A172 (cell line): ENCODE measurements around the gene TOMM22. TPM values are rescaled to one million over a fixed set of nuclear protein-coding genes. Genes with fewer than 3 reads are reported as not detected.
"Not testable (repeated sequence)": the region's sequence is repeated elsewhere in the genome, so short reads cannot be mapped to it uniquely, and the experiment has no call there.

Experiments used
- DNase-seq: peaks from one replicate; pipeline ENCODE4 v3.0.0-alpha.2; 2015; ENCODE audit warnings: low spot score
- total RNA-seq: library from RNA; depleted of rRNA; stranded (reverse); fragments of >200 nt; shearing (Covaris generic); gene quantifications from 2 replicates; pipeline ENCODE4 v1.2.3, GENCODE V29; 2014; rRNA removed

TOMM22 gene
- total RNA-seq = 58.0 and 67.7 TPM in 2 replicates

DNA sequence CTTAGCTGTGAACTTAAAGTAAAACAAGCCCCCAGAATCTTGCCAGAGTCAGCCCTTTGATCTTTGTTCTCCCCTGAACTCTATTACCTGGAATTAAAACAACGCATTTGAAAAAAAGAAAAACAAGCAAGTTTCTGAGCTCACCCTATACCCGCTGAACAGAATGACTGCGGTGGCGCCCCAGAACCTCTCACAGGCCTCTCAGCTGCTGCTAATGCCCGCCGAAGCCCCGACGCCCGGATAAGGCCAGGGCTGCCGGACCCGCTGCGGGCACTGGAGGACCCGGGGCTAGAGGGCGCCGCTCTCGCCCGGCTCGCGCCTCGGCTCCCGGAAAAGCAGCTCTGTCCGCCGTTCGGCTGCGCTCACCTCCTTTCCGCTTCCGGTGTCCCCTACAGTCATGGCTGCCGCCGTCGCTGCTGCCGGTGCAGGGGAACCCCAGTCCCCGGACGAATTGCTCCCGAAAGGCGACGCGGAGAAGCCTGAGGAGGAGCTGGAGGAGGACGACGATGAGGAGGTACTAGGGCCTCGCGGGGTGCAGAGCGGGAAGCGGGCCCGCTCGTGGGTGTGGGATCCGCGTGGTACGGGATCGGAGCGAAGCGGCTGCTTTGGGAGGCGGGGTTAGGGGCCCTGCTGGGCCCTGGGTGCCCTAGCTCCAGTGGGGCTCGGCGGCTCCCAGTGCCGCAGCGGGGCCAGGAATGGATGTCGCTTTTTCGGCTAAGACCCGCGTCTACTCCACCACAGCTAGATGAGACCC is at the start of gene TOMM22:
TSS of gene TOMM22 (plus strand) at position 376 of the 754 bp plus-strand sequence. CDS start at position 398, 22 bp downstream.
- peak; percentile 70 for DNase-seq

DNA sequence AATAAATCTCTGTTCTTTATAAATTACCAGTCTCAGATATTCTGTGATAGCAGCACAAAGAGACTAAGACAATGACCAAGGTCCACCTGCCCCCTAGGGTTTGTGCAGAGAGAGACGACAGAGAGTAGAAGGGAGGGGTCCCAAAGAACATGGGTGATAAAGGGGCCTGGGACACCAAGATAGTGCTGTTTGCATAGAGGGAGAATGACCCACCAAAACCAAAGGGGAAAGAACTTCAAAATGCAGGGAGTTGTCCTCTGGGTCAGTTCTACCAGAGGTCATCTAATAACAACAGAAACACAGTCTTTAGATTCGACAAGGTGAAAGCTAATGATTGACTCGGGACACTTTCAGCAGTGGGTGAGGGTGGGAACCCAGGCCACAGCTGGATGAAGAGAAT is 49.2 kb upstream of the TOMM22 start:
- DNase-seq = no peak

DNA sequence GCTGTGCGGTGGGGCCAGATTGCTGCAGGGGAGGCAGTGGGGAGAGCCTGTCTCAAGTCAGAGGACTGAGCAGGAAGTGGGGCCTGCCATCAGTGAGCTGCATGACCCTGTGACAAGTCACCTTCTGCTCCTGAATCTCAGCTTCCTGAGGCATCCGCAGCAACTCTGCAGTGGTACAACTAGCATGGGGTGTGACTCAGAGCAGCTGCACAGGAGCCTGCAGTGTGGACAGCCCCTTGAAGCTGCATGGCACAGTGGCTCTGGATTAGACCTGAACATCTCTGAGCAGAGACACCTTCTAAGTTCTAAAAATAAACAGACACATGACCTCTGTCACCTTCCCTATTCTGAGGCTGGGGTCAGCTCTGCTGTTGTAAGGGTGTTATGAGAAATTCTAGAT is 43.5 kb upstream of the TOMM22 start:
- peak; percentile 15 for DNase-seq

DNA sequence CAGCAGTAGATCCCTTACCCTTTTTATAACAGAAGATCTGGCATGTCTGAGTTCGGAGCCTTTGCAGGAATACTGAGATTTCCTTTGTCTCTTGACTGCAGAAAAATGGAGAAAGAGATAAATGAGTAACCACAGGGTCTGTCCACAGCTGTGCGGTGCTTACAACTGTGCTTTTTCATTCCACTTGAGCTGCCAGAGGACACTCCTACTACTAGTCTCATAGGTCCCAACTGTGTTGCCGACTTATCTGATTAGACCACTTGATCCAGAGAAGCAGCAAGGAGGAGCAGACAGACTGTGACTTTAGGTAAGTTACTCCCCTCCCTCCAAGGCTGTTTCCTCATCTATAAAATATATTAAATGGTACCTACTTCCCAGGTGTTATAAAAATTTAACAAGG is 43.0 kb upstream of the TOMM22 start:
- peak; percentile 2 for DNase-seq

DNA sequence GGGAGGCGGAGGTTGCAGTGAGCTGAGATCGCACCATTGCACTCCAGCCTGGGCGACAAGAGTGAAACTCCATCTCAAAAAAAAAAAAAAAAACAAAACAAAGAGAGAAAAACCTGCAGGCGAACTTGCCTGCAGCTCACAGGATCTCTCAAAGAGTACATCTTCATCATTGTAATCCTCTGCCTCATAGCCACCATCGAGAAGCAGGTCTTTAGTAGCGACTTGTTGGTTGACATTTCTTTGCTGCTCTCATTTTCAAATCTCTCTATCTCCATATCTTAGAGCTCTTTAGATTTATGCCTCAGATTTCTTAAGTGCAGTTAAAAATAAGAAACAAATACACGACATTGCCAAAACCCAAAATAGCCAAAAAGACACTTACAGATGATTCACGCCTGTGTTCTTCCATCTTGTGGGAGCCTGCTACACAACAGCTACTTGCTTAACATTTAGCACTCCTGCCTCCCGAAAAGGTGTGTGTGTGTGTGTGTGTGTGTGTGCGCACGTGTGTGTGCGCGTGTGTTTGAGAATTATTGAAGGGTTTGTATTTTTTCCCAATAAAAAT is 40.2 kb upstream of the TOMM22 start:
- DNase-seq = no peak

DNA sequence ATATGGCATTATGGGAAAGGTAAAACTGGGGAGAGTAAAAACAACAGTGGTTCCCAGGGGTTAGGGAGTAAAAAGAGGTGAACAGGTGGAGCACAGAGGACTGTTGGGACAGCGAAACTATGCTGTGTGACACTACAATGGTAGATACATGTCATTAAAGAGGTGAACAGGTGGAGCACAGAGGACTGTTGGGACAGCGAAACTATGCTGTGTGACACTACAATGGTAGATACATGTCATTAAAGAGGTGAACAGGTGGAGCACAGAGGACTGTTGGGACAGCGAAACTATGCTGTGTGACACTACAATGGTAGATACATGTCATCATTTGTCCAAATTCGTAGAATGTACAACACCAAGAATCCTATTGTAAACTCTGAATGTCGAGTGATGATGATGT is 37.5 kb upstream of the TOMM22 start:
- DNase-seq = not testable (repeated sequence)

DNA sequence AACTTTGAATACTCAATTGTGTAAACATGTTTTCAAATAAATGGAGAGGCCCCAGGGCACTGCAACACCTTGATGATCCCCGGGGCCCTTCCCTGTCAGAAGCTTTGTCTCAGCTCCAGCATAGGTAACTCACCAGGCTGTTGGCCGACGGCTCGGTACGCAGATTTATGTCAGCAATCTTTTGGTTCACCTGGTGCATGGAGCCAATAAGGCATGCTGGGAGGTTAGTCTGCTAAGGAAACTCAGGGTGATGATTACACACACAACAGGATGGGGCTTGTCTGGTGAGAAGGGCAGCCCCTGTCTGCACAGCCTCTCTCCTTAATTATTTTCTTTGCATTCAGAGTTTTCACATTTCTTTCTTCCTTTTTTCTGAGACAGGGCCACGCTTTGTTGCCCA is 36.3 kb upstream of the TOMM22 start:
- DNase-seq = no peak

DNA sequence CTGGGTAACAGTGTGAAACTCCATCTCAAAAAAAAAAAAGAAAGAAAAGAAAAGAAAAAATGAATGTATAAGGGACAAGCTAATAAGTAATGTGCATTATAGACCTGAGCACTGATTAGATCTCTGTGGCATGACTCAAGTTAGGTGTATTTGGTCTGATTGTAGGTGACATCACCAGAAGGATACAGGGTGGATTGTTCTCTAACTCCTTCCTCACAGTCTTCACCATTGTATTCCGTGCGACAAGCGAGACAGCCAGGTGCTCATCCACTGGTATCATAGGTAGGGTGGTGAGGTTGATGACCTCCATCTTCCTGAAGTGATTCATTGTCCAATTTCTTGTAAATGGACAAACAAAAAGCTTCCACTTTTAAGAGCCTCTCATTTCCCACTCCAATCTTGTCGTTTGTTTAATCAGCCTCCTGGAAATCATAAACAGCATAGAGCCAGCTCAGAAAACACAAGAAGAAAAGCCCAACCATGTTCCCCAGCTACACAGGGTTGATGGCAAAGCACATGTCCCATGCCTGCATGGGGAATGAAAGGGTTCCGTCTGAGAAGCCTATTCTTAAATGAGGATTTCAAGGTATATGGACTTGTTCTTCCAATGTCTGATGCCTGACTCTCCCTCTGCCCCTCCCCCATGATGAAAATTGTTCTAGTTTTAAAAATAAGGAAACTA is 31.8 kb upstream of the TOMM22 start:
- DNase-seq = no peak

DNA sequence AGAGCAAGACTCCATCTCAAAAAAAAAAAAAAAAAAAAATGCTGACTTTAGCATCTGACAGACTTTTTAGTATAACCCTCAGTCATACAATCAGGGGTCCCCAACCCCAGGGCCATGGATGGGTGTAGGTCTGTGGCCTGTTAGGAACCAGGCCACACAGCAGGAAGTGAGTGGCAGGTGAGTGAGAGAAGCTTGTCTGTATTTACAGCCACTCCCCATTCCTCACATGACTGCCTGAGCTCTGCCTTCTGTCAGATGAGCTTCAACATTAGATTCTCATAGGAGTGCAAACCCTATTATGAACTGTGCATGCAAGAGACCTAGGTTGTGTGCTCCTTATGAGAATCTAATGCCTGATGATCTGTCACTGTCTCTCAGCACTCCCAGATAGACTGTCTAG is 28.9 kb upstream of the TOMM22 start:
- no peak for DNase-seq

DNA sequence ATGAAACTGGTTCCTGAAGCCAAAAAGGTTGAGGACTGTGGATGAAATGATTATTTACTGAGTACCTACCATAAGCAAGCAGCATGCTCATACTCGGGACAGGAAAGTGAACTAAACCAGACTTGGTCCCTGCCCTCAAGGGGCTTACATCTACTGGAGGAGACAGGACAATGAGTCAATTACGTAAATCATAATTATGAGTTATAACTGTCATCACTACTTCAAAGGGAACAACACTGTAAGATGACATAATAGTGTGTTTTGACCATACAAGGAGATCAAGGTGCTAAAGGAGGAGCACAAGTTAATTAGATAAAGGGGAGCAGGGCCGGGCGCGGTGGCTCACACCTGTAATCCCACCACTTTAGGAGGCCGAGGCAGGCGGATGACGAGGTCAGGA is 28.0 kb upstream of the TOMM22 start:
- no peak for DNase-seq

DNA sequence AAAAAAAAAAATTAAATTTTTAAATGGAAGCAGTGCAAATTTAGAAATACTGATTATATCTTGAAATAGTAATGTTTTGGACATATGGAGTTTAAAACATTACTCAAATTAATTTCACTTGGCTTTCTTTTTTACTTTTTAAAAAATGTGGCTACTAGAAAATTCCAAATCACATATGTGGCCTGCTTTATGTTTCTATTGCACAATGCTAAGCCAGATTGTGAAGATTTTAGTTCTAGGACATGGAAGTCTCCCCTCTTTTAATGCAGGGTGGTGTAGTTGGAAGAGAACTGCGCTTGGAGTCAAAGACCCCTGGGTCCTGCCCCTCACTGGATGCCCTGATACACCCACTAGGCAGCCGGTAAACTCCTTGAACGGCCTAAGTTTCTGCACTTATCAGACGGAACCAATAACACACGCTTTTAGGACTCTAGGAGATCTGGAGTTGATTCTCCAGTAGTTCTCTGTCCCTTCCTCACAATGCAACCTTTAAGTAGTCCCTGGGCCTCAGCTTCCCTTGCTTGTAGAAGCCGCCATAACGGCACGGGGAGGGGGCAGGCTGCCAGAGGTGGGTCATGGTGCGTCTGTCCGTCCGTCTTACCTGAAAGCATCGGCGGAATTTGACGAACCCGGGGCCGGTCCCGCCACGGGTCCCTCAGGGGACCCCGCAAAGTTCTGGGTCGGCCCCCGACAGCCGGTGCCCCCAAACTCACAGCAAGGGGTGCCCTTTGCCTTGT is 26.1 kb upstream of the TOMM22 start:
- DNase-seq = peak; percentile 1

DNA sequence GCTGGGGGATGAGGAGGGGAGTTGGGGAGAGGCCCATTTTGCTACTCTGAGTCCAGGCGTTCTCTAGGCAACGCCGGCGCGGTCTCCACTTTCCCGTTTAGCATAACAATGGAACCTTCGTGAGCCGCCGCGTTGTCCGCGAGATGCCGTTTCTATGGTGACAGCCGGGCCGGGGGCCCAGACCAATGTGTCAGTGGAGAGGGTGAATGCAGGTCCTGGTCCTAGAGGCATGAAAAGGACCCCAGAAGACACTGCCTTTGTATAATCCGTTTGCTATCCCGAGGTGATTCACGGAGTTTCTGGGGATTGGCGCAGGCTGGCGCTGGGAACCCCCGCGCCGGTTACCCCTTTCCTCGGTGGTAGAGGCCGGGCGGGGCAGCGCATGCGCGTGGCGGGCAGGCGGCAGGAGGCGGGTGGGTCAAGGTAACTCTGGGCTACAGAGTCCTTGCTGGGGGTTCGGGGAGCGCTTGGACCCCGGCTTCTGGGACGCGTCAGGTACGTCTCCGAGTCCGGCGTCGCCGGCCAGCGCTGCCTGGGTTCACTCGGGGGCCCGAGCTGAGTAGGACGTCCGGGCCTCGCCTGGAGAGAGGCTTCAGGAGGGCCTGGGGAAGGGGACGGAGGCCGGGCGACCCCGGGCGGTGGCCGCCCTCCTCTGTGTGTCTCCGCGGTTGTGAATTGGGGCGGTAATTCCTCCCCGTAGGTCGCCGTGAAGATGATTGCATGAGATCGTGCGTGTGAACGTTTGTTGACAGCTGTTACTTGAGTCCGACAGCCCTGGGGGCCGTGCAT is 25.3 kb upstream of the TOMM22 start, which contains the start of the genes CBY1 and FAM227A:
TSS of gene CBY1 (plus strand) at position 383 of the 789 bp plus-strand sequence. CDS start 11,417 bp downstream, outside the sequence.
TSS of gene FAM227A (minus strand) at position 137 of the 789 bp plus-strand sequence. CDS start 6,224 bp downstream, outside the sequence.
- peak; percentile 60 for DNase-seq

DNA sequence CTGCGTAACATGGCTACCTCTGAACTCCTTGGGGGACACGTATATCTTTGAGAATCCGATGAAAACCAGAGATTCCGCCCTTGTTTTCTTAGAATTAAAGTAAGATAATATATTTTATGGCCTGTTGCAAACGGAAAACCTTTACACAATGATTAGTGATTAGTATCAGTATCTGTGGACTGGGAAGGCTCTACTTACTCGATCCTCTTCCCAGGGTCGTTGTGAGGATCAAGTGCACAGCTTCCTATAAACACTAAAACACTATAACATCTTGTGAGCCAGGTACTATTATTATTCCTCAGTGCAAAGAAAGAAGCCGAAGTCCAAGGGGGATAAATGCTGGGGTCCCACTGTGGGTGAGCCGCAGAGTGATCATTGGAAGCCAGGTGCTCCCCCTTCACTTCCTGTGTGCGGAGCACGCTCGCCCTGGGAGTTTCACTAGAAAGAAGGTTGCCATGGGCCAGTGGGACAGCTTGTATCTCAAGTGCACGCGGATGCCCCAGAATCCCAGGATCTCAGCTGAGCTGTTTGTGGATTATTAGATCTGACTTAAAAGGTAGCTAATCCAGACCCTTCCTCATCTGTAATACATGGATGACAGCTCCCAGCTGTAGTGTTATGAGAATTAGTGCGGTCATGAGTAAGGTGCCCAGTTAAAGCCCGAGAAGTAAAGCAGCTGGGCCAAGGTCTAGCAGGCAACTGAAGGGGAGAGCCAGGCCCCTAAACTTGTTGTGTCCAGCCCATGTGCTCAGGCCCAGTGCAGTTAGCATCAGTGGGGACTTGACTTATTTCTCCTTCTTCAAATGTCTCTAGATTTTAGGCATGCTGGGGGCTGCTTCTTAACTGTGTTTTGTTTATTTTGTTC is 24.5 kb upstream of the TOMM22 start:
- no peak for DNase-seq

DNA sequence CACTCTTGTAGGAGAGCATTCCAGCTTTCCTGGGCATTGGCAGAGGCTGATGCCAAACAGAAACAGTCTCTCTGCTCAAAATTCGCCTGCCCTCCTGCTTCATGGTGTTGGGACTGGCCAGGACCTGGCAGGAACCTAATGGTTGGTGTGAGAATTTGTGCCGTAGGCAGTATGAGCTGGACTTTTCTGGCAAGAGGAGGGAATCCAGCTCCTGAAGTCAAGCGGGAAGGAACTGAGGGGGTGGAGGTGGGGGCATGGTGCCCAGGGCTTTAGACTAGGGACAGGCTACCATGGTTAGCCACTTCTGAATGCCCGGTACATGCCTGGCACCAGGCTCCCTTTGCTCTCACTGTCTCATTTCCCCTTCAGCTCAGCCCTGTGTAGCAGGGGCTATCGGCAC is 6.9 kb upstream of the TOMM22 start:
- DNase-seq = no peak

DNA sequence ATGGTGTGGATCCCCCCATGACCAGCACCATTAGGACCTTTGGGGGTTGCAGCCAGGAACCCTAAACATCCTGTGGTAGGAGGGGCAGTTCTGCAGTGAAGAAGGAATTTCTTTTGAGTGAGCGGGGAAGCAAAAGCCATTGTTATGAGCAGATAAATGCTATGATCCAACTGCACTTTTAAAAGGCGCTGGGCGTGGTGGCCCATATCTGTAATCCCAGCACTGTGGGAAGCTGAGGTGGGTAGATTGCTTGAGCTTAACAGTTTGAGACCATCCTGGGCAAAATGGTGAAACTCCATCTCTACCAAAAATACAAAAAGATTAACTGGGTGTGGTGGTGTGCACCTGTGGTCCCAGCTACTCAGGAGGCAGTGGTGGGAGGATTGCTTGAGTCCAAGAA is 5.9 kb upstream of the TOMM22 start:
- no peak for DNase-seq

DNA sequence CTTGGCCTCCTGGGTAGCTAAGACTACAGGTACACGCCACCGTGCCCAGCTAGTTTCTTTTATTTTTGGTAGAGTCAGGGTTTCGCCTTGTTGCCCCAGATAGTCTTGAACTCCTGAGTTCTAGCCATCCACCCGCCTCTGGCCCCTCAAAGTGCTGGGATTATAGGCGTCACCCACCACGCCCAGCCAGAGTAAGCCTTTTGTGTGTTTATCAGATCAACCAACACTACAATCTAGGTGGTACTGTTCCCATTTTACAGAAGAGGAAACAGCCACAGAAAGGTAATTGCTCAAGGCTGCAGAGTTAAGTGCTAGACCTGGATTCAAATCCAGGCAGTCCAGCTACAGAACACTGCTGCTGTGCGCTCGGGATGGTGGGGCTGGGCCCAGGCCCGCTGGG is 3.1 kb downstream of the TOMM22 start:
- no peak for DNase-seq

DNA sequence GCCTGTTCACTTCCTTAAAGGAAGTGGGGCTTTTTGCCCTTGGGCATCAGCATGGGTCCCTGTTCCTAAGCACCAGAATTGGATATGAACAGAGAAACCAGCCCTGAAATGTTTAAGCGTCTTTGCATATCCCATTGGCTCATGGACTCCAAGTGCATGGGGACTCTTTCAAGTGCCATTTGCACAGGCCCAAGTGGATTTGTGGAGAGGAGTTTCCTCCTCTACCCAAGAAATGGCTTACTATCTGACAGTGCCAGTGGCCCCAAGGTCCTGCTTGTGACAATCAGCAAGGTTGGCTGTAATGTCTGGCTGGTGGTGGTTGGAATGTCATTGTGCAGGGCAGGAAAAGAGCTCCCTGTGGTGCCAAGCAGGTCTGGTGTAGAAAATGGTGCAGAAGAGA is 4.0 kb downstream of the TOMM22 start:
- no peak for DNase-seq

DNA sequence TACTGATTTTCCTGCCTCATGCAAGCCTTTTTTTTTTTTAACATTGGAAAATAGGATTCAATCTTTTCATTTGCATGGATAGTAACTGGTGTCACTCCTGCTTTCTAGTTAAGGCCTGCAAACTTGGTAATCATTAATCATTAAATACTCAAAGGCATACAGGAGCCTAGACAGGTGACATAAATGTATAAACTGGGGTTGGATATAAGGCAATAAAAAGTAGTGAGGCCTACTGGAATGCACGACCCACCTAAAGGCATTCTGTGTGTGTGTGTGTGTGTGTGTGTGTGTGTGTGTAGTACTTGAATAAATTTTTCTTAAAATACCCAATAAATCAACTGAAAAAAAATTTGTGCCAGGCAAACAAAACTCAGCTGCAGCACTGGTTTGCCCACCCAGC is 7.9 kb downstream of the TOMM22 start:
- DNase-seq = no peak

DNA sequence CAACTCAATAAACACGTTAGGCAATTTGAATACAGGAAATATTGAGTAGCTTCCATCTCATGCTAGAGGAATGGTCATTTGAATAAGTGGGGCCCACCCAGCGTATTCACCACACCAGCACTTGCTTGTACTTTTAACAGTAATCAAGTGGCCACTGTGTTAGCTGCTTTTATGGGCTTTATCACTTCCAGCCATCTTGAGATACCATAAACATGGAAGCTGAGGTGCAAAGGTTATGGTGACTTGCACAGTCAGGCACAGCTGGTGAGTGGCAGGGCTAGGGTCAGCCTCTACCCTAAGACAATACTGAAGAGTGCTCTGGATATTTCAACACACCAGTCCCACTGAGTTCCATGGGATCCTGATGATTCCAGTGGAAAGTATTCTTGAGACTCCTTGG is 12.3 kb downstream of the TOMM22 start:
- no peak for DNase-seq

DNA sequence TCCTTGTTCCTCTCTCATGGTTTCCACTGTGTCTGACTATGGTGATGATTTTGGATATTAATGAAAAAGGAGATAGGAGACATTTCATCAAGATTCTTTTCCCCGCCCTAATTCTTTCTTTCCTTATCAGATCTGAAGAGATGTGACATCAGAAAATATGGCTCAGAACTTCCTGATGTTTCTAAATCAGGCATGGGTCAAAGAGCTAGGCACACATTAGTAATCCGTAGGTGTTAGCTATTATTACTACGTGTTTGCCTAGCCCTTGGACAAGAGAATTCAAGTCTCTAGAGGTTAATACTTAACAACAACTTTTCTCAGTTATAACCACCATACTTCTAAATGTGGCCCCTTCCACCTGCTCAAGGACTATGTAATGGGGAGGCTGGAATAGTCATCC is 13.2 kb downstream of the TOMM22 start:
- DNase-seq = no peak
